ENCODE data around the gene HS3ST3B1.

- no peak for TF ChIP-seq CTCF (IDR thresholded peaks at IDR 0.05)
- TF ChIP-seq POLR2A (IDR thresholded peaks at IDR 0.05): no peak
Observed at GRCh38 chr17:14389681-14390080, 88.8 kb downstream of the HS3ST3B1 start.

Data from body of pancreas (tissue), 4 donors.